HCT116 (cell line): ENCODE measurements around the gene TMEM52B. TPM values are rescaled to one million over a fixed set of nuclear protein-coding genes. Genes with fewer than 3 reads are reported as not detected.

ENCODE experiments used
- ATAC-seq: fragments of 200-7000 bp; cut with Tn5 transposase; 2 replicates; pipeline ENCODE4 v1.9.1; 2020; ENCODE audit warnings: mild to moderate bottlenecking, moderate library complexity
- BruUV-seq: library from RNA; stranded (reverse); fragments of 400-500 nt; replicated peaks from 2 replicates; lab custom pipeline; 2021; lab: Mats Ljungman, UMichigan
- CTCF ChIA-PET: fragments of 300-600 bp; sonication (Branson Sonifier 250); formaldehyde crosslinking; loops from one replicate; lab custom pipeline; 2021; ENCODE audit warnings: antibody characterized with exemption; lab: Charles Lee
- POLR2A ChIA-PET: fragments of 300-600, 350-600 bp; sonication (Branson Sonifier 250); formaldehyde crosslinking; loops from one replicate; lab custom pipeline; 2021; ENCODE audit warnings: antibody characterized with exemption; lab: Charles Lee
- RAD21 ChIA-PET, 2 experiments: fragments of 300-600 bp; sonication (Branson Sonifier 250); formaldehyde crosslinking; loops; one replicate each; lab custom pipeline; 2023; ENCODE audit warnings: low total read pairs in 2 of 2; ENCODE audit not compliant: uncharacterized antibody in 2 of 2, unreplicated experiment in 2 of 2, low non-redundant PET in 1 of 2; lab: Charles Lee
- DNase-seq: peaks from one replicate; pipeline ENCODE4 v3.0.0-alpha.2; 2010; ENCODE audit warnings: low read depth, low spot score
- H2AFZ ChIP-seq: fragments of 200-600 bp; shearing (Covaris generic), sonication (generic); 2 replicates; pipeline ENCODE4 v1.6.1; 2017; ENCODE audit warnings: low read depth, mixed run types, mixed read lengths, antibody characterized with exemption, low read length; ENCODE audit not compliant: poor library complexity, severe bottlenecking
- H3K27ac ChIP-seq: 2 replicates; pipeline ENCODE4 v1.5.1; 2012; ENCODE audit warnings: low read depth, low read length
- H3K27me3 ChIP-seq: fragments of 200-600 bp; sonication (generic); 2 replicates; pipeline ENCODE4 v1.6.1; 2016; ENCODE audit warnings: mixed run types, low read length, mixed read lengths; ENCODE audit not compliant: insufficient read depth
- H3K36me3 ChIP-seq, 2 experiments: fragments of 200-500 bp in 1 of 2; fragments of 200-600 bp in 1 of 2; sonication (Bioruptor generic) in 1 of 2; sonication (generic) in 1 of 2; 2 replicates each; pipeline versions ENCODE4 v1.5.1 to v1.6.1; 2014 to 2016; ENCODE audit warnings: low read length in 2 of 2, inconsistent platforms in 1 of 2, mixed read lengths in 1 of 2, mixed run types in 1 of 2; ENCODE audit not compliant: insufficient read depth in 2 of 2, control insufficient read depth in 1 of 2
- H3K4me1 ChIP-seq, 2 experiments: fragments of 200-600 bp in 1 of 2; sonication (generic) in 1 of 2; 2 replicates each; pipeline versions ENCODE4 v1.5.1 to v1.6.1; 2012 to 2017; ENCODE audit warnings: low read length in 2 of 2, inconsistent platforms in 1 of 2, mild to moderate bottlenecking in 1 of 2, mixed read lengths in 1 of 2, mixed run types in 1 of 2, moderate library complexity in 1 of 2; ENCODE audit not compliant: insufficient read depth in 2 of 2, control insufficient read depth in 1 of 2
- H3K4me2 ChIP-seq: fragments of 200-600 bp; sonication (generic); 2 replicates; pipeline ENCODE4 v1.6.1; 2017; ENCODE audit warnings: mixed run types, low read length, mixed read lengths
- H3K4me3 ChIP-seq, 2 experiments: fragments of 200-600 bp in 1 of 2; sonication (generic) in 1 of 2; replicated peaks in 1 of 2; 2 replicates each; pipeline ENCODE4 v1.5.1; 2011 to 2016; ENCODE audit warnings: low read length in 2 of 2, control low read depth in 1 of 2, low read depth in 1 of 2, mild to moderate bottlenecking in 1 of 2, mixed read lengths in 1 of 2, mixed run types in 1 of 2
- H3K79me2 ChIP-seq: fragments of 200-600 bp; sonication (generic); 2 replicates; pipeline ENCODE4 v1.6.1; 2017; ENCODE audit warnings: mild to moderate bottlenecking, mixed run types, low read length, moderate library complexity, mixed read lengths; ENCODE audit not compliant: insufficient read depth
- H3K9ac ChIP-seq: fragments of 200-600 bp; sonication (generic); 2 replicates; pipeline ENCODE4 v1.6.1; 2016; ENCODE audit warnings: low read length, mixed read lengths
- H3K9me2 ChIP-seq: fragments of 200-600 bp; sonication (generic), shearing (Covaris generic); 2 replicates; pipeline ENCODE4 v1.6.1; 2017; ENCODE audit warnings: mixed run types, mild to moderate bottlenecking, moderate library complexity; ENCODE audit not compliant: insufficient read depth
- H3K9me3 ChIP-seq, 2 experiments: fragments of 200-500 bp in 1 of 2; fragments of 200-600 bp in 1 of 2; sonication (Bioruptor generic) in 1 of 2; sonication (generic) in 1 of 2; 2 replicates each; pipeline ENCODE4 v1.6.1; 2014 to 2017; ENCODE audit warnings: low read length in 2 of 2, mixed read lengths in 2 of 2, inconsistent platforms in 1 of 2, low read depth in 1 of 2, mild to moderate bottlenecking in 1 of 2, mixed run types in 1 of 2, moderate library complexity in 1 of 2; ENCODE audit not compliant: control insufficient read depth in 1 of 2, insufficient read depth in 1 of 2
- H4K20me1 ChIP-seq: fragments of 200-600 bp; sonication (generic), shearing (Covaris generic); 2 replicates; pipeline ENCODE4 v1.6.1; 2017; ENCODE audit warnings: mixed run types, mild to moderate bottlenecking, moderate library complexity; ENCODE audit not compliant: insufficient read depth
- ATF3 ChIP-seq: IDR thresholded peaks from 2 replicates; pipeline ENCODE4 v1.6.1; 2012
- CEBPB ChIP-seq: IDR thresholded peaks from 2 replicates; pipeline ENCODE4 v1.6.1; 2012; ENCODE audit warnings: low read depth
- CTCF ChIP-seq, 3 experiments: fragments of 200-600 bp in 1 of 3; sonication (generic) in 1 of 3; IDR thresholded peaks in 2 of 3; conservative IDR thresholded peaks in 1 of 3; 2 replicates each; pipeline ENCODE4 v1.5.1; 2012 to 2017; ENCODE audit warnings: low read depth in 2 of 3, low read length in 2 of 3, antibody characterized with exemption in 1 of 3, borderline replicate concordance in 1 of 3, control low read depth in 1 of 3, mild to moderate bottlenecking in 1 of 3, mixed read lengths in 1 of 3, mixed run types in 1 of 3, moderate library complexity in 1 of 3; ENCODE audit not compliant: insufficient read depth in 1 of 3
- EZH2 ChIP-seq: fragments of 200-600 bp; sonication (generic); IDR thresholded peaks from 2 replicates; pipeline ENCODE4 v1.6.1; 2017; ENCODE audit warnings: antibody characterized with exemption, mixed run types
- POLR2AphosphoS5 ChIP-seq: IDR thresholded peaks from 2 replicates; pipeline ENCODE4 v1.6.1; 2011; ENCODE audit warnings: mild to moderate bottlenecking, low read depth, low read length, moderate library complexity
- TCF7L2 ChIP-seq: IDR thresholded peaks from 2 replicates; pipeline ENCODE4 v1.7.0; 2011; ENCODE audit warnings: borderline replicate concordance, inconsistent platforms; ENCODE audit not compliant: insufficient read depth, insufficient read length; ENCODE audit errors: extremely low read depth
- YY1 ChIP-seq: IDR thresholded peaks from 2 replicates; pipeline ENCODE4 v1.6.1; 2011; ENCODE audit warnings: low read length, low read depth, moderate library complexity, mild to moderate bottlenecking; ENCODE audit not compliant: insufficient replicate concordance; ENCODE audit errors: extremely low read depth
- intact Hi-C: fragments of 100-400 bp; cut with micrococcal nuclease; formaldehyde crosslinking; loops from 2 replicates; pipeline ENCODE4 v1.10.0; 2022
- total RNA-seq: library from RNA; stranded (reverse); gene quantifications from one replicate; pipeline ENCODE4 v1.2.1, GENCODE V29; 2021; ENCODE audit not compliant: unreplicated experiment

TMEM52B gene
- total RNA-seq, 1 experiment from 2014 or later, result not detected

- intact Hi-C loops, result no loop called here
- POLR2A ChIA-PET, result no interaction called here
- no peak overlapping the region for H3K27ac ChIP-seq
Observed at GRCh38 chr12:10132850-10133370, 45.9 kb upstream of the TMEM52B start.

More at GRCh38 chr12:10132850-10133370, 45.9 kb upstream of the TMEM52B start:
- Histone ChIP-seq H3K9me3 (no peaks in the 10 kb centered on the region), H3K27me3 (peaks cover 11% of the 10 kb centered on the region), H4K20me1 (no peaks in the 10 kb centered on the region), H3K9ac (no peak overlapping the region), H3K36me3 (no peaks in the 10 kb centered on the region), H2AFZ (no peak overlapping the region), H3K4me1 (peaks cover 0 to 3% of the 10 kb centered on the region in 2 experiments; a peak in 1 of 4 replicates), H3K4me3 (no peak overlapping the region), H3K9me2 (no peaks in the 10 kb centered on the region), H3K4me2 (no peak overlapping the region), H3K79me2 (no peaks in the 10 kb centered on the region)
- RAD21 ChIA-PET, result no interaction called here
- DNase-seq, result no peak
- TF ChIP-seq CTCF (IDR thresholded peaks at IDR 0.05 in 2 of 3, conservative IDR thresholded peaks at IDR 0.05 in 1 of 3; ENCODE audit: borderline replicate concordance in 1 of 3, insufficient read depth in 1 of 3, low read depth in 2 of 3, low read length in 2 of 3) (no peak), CEBPB (no peak), POLR2AphosphoS5 (no peak), YY1 (no peak), TCF7L2 (no peak), EZH2 (no peak), ATF3 (no peak)
- no peak for ATAC-seq
- BruUV-seq, result no TSS peak
- CTCF ChIA-PET, result interaction anchor here (0.5 kb wide), 1 partner anchor 384 kb away, joined by 3 read pairs; no protein-coding TSS in a partner anchor
